ENCODE results near the gene AIMP1.
"Not testable (repeated sequence)": the region's sequence is repeated elsewhere in the genome, so short reads cannot be mapped to it uniquely, and the experiment has no call there.

Gene AIMP1

GRCh38 chr4:106351016-106351415, 34.7 kb downstream of the AIMP1 start:
- DNase-seq (ENCODE audit: low read depth in 2 of 2): no peak

GRCh38 chr4:106353786-106354185, 37.4 kb downstream of the AIMP1 start:
- DNase-seq (ENCODE audit: low read depth in 2 of 2): no peak

DNA sequence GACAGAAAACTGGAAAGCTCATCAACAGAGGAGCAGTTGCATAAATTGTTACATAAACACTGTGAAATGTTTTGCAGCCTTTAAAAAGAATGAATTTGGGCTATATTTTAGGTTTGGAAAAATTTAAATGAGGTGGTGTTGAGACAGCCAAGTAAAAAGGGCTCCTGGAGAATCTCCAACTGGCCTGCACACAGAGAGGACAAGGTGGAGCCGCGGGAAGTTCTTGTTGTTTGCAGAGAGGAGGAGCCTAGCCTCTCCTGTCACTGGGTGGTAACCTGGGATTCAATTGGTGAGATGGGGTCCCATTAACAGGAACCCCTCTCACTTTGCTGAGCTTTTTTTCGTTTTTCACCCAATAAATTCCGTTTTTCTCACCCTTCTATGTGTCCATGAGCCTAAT, 38.8 kb downstream of the AIMP1 start:
- DNase-seq (ENCODE audit: low read depth in 2 of 2): no peak

- no peak for DNase-seq (ENCODE audit: low read depth in 2 of 2)
Measured at GRCh38 chr4:106358899-106359298, 42.5 kb downstream of the AIMP1 start.

- DNase-seq (ENCODE audit: low read depth in 2 of 2): no peak
Measured at GRCh38 chr4:106362086-106362825, 45.9 kb downstream of the AIMP1 start.

DNA sequence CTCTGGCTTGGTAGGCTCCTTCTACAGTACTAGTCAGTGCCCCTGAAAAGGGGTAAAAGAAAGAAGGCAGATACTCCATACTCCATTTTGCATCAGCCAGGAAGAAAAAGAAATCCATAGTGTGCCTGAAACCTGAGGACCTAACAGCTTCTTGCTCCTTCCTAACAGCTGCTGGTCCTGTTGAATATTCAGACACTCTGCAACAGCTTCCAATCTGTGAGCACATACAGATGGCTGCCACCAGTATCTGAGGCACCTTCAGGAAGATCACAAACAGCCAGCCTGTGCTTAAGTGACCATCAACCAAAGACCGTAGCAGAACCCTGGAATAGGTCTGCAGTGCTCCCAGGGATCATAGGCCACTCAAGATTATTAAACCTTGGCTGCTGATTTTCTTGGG, 47.9 kb downstream of the AIMP1 start:
- DNase-seq (ENCODE audit: low read depth in 2 of 2): no peak

DNA sequence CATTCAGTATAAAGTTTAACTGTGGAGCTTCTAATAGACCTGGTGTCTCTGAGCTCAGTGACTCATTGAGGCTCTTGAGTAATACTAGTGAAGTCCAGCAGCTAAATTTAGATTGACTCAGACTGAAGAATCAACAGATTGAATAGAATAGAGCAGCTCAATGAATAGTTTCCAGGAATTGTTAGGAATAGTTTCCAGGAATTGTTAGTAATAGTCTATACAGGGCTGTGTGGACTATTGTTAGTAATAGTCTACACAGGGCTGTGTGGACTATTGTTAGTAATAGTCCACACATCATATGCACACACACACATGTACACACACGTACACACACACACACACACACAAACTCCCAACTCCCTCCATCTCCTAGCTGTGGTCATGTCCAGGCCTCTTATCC, 49.3 kb downstream of the AIMP1 start:
- DNase-seq (ENCODE audit: low read depth in 2 of 2): no peak

- no peak for DNase-seq (ENCODE audit: low read depth in 2 of 2)
Measured at GRCh38 chr4:106366026-106366425, 49.7 kb downstream of the AIMP1 start.

GRCh38 chr4:106367072-106367471, 50.7 kb downstream of the AIMP1 start:
- DNase-seq (ENCODE audit: low read depth in 2 of 2): no peak

DNA sequence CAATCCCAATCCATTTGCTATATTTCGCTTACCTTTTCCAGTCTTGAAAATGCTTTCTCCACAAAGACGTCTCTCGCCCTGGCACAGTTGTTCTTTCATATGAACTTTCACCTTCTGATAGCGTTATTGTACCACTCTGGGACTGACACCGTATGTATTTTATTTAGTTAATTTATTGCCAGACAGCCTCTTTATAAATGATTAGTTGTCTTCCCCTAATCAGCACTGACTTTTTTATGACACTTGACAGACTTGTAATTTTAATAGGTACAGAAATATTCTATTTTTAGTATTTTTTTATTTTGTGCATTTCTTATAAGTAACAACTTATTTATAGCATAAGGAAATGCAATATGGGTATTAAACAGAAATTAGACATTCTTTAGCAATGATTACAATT, 52.3 kb downstream of the AIMP1 start, which contains the start of gene GIMD1:
GIMD1 (minus strand) TSS at position 101 of the 400 bp plus-strand sequence. CDS start 1,343 bp downstream, outside the sequence.
- DNase-seq (ENCODE audit: low read depth in 2 of 2): no peak

DNA sequence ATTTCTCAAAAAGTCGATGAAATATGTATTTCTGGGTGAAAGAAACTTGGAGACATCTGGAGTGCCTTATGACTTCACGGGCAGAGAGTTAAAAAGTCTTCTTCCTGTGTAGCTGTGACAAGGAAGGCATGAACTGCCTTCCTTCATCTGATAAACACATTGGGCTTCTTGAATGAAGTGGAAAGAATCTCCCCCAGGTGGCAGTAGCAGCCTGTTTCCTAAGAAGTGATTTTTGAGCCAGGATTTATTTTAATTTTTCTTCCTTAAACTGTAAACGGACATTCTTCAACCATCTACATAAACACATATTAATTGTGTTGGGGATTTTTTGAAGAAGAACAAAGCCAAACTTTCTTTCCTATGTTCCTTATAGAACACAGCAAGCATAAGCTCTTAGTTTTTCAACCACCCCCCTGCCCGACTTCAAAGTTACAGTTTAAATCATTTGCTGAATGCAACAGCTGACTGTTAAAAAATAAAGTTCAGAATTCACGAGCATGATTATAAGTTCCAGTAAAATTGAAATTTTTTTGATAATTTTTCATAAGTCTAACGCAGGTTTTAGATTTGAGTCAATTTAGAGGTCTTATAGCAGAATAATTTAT, 53.2 kb downstream of the AIMP1 start:
- DNase-seq (ENCODE audit: low read depth in 2 of 2): no peak

GRCh38 chr4:106370214-106370613, 53.9 kb downstream of the AIMP1 start:
- DNase-seq (ENCODE audit: low read depth in 2 of 2): no peak

- DNase-seq (ENCODE audit: low read depth in 2 of 2): no peak
Measured at GRCh38 chr4:106371161-106371560, 54.8 kb downstream of the AIMP1 start.

GRCh38 chr4:106373026-106373425, 56.7 kb downstream of the AIMP1 start:
- DNase-seq (ENCODE audit: low read depth in 2 of 2): no peak

DNA sequence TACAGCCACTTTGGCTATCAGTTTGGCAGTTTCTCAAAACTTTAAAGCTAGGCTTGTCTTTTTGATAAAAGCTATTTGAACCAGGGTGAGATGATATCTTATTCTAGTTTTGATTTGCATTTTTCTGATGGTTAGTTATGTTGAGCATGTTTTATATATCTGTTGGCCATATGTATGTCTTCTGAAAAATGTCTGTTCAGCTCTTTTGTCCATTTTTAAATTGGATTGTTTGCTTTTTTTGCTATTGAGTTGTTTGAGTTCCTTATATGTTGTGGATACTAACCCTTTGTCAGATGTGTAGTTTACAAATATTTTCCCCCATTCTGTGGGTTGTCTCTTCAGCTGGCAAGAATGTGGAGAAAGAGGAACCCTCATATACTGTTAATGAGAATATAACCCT, 63.8 kb downstream of the AIMP1 start:
- no peak for DNase-seq (ENCODE audit: low read depth in 2 of 2)

- DNase-seq (ENCODE audit: low read depth in 2 of 2): no peak
Measured at GRCh38 chr4:106384878-106385277, 68.5 kb downstream of the AIMP1 start.

DNA sequence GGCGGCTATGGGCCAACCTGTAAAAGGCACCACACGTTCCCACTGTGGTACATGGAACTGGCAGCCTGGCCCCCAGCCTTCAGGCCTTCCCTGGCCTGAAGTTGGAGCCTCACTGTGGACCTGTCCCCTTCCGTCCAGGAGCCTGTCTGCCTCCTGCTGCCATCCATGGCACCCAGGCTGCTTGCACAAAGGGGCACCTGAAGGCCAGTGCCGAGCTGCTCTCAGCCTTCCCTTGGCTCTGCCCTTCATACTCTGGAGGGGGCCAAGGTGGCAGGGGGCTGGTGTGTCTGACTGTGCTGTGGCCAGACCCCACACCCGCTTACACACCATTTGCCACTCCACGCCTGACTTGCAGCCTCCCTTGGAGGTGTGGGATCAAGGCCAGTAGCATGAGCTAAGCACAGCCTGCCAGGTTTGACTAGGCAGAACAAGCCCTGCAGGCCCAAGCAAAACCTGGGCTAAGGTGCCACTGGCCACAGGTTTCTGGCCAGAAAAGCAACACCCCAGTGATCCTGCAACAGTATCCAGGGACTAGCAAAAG, 69.6 kb downstream of the AIMP1 start:
- DNase-seq (ENCODE audit: low read depth in 2 of 2): no peak

DNA sequence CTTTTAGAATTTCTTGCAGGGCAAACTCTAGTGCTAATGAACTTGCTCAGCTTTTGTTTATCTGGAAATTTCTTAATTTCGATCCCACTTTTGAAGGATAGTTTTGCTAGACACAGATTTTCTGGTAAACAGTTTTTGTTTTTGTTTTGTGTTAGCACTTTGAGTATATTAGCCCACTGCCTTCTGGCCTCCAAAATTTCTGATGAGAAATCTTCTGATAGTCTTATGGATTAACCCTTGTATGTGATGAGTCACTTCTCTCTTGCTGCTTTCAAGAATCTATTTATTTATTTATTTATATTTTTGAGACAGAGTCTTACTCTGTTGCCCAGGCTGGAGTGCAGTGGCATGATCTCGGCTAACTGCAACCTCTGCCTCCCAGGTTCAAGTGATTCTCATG, 79.2 kb downstream of the AIMP1 start:
- DNase-seq (ENCODE audit: low read depth in 2 of 2): no peak

GRCh38 chr4:106398898-106399297, 82.5 kb downstream of the AIMP1 start:
- DNase-seq (ENCODE audit: low read depth in 2 of 2): not testable (repeated sequence)

Measured in stimulated activated CD8-positive, alpha-beta memory T cell treated with anti-CD3 and anti-CD28 coated beads, Interleukin-2, amount 100 ng/mL, for 48 hours (primary cell).